ENCODE measurements around the gene PABPN1L. TPM values are rescaled to one million over a fixed set of nuclear protein-coding genes. Genes with fewer than 3 reads are reported as not detected.

Gene PABPN1L
- total and polyA plus RNA-seq, 9 of the 15 experiments (the other 6 are each of a cell fraction or from before 2014, with no cell fraction given) = 0.11 to 0.32 TPM; not detected in 7

DNA sequence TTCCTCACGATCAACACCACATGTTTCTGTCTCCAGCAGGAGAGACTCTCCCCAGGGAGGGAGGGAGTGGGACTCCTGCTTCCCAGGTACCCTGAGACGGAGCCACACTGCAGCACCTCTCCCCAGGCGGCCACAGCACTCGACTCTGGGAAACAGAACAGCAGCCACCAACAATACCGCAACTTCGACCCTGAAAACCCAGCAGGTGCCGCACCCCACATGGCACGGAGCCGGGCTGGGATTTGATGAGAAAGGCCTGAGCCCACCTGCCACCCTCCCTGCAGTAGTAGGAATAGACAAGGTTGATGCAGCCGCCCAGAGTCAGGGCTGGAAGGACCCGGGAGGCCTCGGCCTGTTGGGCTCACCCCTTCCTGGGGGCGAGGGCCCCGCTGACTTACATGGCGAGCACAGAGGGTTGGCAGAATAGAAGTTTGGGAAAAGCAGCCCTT lies 24.1 kb downstream of the PABPN1L start (continued):
- TF ChIP-seq, protein P1, sequence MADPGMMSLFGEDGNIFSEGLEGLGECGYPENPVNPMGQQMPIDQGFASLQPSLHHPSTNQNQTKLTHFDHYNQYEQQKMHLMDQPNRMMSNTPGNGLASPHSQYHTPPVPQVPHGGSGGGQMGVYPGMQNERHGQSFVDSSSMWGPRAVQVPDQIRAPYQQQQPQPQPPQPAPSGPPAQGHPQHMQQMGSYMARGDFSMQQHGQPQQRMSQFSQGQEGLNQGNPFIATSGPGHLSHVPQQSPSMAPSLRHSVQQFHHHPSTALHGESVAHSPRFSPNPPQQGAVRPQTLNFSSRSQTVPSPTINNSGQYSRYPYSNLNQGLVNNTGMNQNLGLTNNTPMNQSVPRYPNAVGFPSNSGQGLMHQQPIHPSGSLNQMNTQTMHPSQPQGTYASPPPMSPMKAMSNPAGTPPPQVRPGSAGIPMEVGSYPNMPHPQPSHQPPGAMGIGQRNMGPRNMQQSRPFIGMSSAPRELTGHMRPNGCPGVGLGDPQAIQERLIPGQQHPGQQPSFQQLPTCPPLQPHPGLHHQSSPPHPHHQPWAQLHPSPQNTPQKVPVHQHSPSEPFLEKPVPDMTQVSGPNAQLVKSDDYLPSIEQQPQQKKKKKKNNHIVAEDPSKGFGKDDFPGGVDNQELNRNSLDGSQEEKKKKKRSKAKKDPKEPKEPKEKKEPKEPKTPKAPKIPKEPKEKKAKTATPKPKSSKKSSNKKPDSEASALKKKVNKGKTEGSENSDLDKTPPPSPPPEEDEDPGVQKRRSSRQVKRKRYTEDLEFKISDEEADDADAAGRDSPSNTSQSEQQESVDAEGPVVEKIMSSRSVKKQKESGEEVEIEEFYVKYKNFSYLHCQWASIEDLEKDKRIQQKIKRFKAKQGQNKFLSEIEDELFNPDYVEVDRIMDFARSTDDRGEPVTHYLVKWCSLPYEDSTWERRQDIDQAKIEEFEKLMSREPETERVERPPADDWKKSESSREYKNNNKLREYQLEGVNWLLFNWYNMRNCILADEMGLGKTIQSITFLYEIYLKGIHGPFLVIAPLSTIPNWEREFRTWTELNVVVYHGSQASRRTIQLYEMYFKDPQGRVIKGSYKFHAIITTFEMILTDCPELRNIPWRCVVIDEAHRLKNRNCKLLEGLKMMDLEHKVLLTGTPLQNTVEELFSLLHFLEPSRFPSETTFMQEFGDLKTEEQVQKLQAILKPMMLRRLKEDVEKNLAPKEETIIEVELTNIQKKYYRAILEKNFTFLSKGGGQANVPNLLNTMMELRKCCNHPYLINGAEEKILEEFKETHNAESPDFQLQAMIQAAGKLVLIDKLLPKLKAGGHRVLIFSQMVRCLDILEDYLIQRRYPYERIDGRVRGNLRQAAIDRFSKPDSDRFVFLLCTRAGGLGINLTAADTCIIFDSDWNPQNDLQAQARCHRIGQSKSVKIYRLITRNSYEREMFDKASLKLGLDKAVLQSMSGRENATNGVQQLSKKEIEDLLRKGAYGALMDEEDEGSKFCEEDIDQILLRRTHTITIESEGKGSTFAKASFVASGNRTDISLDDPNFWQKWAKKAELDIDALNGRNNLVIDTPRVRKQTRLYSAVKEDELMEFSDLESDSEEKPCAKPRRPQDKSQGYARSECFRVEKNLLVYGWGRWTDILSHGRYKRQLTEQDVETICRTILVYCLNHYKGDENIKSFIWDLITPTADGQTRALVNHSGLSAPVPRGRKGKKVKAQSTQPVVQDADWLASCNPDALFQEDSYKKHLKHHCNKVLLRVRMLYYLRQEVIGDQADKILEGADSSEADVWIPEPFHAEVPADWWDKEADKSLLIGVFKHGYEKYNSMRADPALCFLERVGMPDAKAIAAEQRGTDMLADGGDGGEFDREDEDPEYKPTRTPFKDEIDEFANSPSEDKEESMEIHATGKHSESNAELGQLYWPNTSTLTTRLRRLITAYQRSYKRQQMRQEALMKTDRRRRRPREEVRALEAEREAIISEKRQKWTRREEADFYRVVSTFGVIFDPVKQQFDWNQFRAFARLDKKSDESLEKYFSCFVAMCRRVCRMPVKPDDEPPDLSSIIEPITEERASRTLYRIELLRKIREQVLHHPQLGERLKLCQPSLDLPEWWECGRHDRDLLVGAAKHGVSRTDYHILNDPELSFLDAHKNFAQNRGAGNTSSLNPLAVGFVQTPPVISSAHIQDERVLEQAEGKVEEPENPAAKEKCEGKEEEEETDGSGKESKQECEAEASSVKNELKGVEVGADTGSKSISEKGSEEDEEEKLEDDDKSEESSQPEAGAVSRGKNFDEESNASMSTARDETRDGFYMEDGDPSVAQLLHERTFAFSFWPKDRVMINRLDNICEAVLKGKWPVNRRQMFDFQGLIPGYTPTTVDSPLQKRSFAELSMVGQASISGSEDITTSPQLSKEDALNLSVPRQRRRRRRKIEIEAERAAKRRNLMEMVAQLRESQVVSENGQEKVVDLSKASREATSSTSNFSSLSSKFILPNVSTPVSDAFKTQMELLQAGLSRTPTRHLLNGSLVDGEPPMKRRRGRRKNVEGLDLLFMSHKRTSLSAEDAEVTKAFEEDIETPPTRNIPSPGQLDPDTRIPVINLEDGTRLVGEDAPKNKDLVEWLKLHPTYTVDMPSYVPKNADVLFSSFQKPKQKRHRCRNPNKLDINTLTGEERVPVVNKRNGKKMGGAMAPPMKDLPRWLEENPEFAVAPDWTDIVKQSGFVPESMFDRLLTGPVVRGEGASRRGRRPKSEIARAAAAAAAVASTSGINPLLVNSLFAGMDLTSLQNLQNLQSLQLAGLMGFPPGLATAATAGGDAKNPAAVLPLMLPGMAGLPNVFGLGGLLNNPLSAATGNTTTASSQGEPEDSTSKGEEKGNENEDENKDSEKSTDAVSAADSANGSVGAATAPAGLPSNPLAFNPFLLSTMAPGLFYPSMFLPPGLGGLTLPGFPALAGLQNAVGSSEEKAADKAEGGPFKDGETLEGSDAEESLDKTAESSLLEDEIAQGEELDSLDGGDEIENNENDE (IDR thresholded peaks at IDR 0.05; ENCODE audit: low read depth, low read length) = no peak
- no peak for TF ChIP-seq FOXK2 (conservative IDR thresholded peaks at IDR 0.05 in 1 of 2, IDR thresholded peaks at IDR 0.05 in 1 of 2; ENCODE audit: low read depth in 2 of 2)
- TF ChIP-seq TSC22D4 (tag; IDR thresholded peaks at IDR 0.05) = no peak
- no peak for TF ChIP-seq ESRRA (IDR thresholded peaks at IDR 0.05; ENCODE audit: borderline replicate concordance, low read depth)
- TF ChIP-seq ZNF239 (CRISPR knock-in tag; IDR thresholded peaks at IDR 0.05) = no peak
- no peak for TF ChIP-seq NFIC (IDR thresholded peaks at IDR 0.05)
- no peak for TF ChIP-seq WHSC1 (IDR thresholded peaks at IDR 0.05; ENCODE audit: low read length)
- TF ChIP-seq, protein P2, sequence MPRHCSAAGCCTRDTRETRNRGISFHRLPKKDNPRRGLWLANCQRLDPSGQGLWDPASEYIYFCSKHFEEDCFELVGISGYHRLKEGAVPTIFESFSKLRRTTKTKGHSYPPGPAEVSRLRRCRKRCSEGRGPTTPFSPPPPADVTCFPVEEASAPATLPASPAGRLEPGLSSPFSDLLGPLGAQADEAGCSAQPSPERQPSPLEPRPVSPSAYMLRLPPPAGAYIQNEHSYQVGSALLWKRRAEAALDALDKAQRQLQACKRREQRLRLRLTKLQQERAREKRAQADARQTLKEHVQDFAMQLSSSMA (CRISPR knock-in tag; IDR thresholded peaks at IDR 0.05) = no peak

Measured in K562 (cell line).